Measurements from ENCODE around the gene KCNK13.

- TF ChIP-seq POLR2A (IDR thresholded peaks at IDR 0.05; ENCODE audit: low read length), result no peak
- no peak for TF ChIP-seq GATA1 (IDR thresholded peaks at IDR 0.05; ENCODE audit: low read depth, low read length)
These were observed 17.8 kb downstream of the KCNK13 start for GRCh38 chr14:90079576-90079975.
